ENCODE data around the gene PPP3CB.
A peak's percentile ranks its signal among the peaks of the same experiment; 100 is the strongest.

Gene PPP3CB

GRCh38 chr10:73495226-73495883 lies 469 bp downstream of the PPP3CB start (continued):
- TF ChIP-seq TSHZ1 (tag by site-specific recombination; IDR thresholded peaks at IDR 0.05; ENCODE audit: borderline replicate concordance) (no peak), ZNF18 (tag by site-specific recombination; IDR thresholded peaks at IDR 0.05) (no peak), ZFHX2 (tag by site-specific recombination; conservative IDR thresholded peaks at IDR 0.05) (peak; percentile 82), ATF2 (tag by site-specific recombination; IDR thresholded peaks at IDR 0.05; ENCODE audit: low read depth) (no peak), ZNF302 (tag by site-specific recombination; IDR thresholded peaks at IDR 0.05; ENCODE audit: low read depth) (no peak), MEIS1 (CRISPR knock-in tag; IDR thresholded peaks at IDR 0.05; ENCODE audit: borderline replicate concordance) (no peak), ZBTB44 (tag by site-specific recombination; IDR thresholded peaks at IDR 0.05) (no peak), ZNF132 (tag by site-specific recombination; IDR thresholded peaks at IDR 0.05; ENCODE audit: borderline replicate concordance) (no peak), ZNF211 (tag by site-specific recombination; IDR thresholded peaks at IDR 0.05; ENCODE audit: low read depth) (no peak), ZNF398 (tag by site-specific recombination; IDR thresholded peaks at IDR 0.05) (peak; percentile 37; the same call in 1 of the 2 replicates), KLF10 (tag by site-specific recombination; IDR thresholded peaks at IDR 0.05) (peak; percentile 21; the same call in 1 of the 2 replicates), ZBTB11 (tag by site-specific recombination; conservative IDR thresholded peaks at IDR 0.05; ENCODE audit: low read depth) (peak; percentile 96), PBX3 (CRISPR knock-in tag; IDR thresholded peaks at IDR 0.05) (no peak; the same call in 1 of the 2 replicates), ZXDB (tag by site-specific recombination; IDR thresholded peaks at IDR 0.05) (peak; percentile 94), ZNF266 (tag by site-specific recombination; IDR thresholded peaks at IDR 0.05; ENCODE audit: low read depth) (no peak), ZNF391 (tag by site-specific recombination; IDR thresholded peaks at IDR 0.05; ENCODE audit: borderline replicate concordance, low read depth) (0 out of 2 replicates have a peak, but pooled peaks have one; percentile 46), ZNF785 (tag by site-specific recombination; IDR thresholded peaks at IDR 0.05) (no peak), ZNF776 (tag by site-specific recombination; IDR thresholded peaks at IDR 0.05; ENCODE audit: borderline replicate concordance) (no peak), ZBTB26 (tag by site-specific recombination; optimal IDR thresholded peaks at IDR 0.05) (peak; percentile 34), ZNF510 (tag by site-specific recombination; IDR thresholded peaks at IDR 0.05; ENCODE audit: insufficient replicate concordance) (no peak), ZNF248 (tag by site-specific recombination; IDR thresholded peaks at IDR 0.05) (no peak), RBAK (tag by site-specific recombination; IDR thresholded peaks at IDR 0.05) (no peak)

Measured in HEK293 (cell line).